Astrocyte of the cerebellum (primary cell): ENCODE data around the gene PDE4A.
A peak's percentile ranks its signal among the peaks of the same experiment; 100 is the strongest.

Experiments
- DNase-seq: peaks from one replicate; pipeline ENCODE4 v3.0.0-alpha.2; 2011; ENCODE audit warnings: low read depth
- H3K4me3 ChIP-seq: 2 replicates; pipeline ENCODE4 v1.5.1; 2011; ENCODE audit warnings: mild to moderate bottlenecking, low read depth, low read length, moderate library complexity
- in situ Hi-C: cut with HindIII; loops from 2 replicates; pipeline ENCODE4 v1.10.0; 2017; ENCODE audit warnings: low sequenced_read_pairs
- TF ChIP-seq, protein P1 (sequence below): IDR thresholded peaks from 2 replicates; pipeline ENCODE4 v1.5.1; 2012; ENCODE audit warnings: low read length, low read depth, moderate library complexity, mild to moderate bottlenecking; ENCODE audit errors: missing control alignments

Gene PDE4A

DNA sequence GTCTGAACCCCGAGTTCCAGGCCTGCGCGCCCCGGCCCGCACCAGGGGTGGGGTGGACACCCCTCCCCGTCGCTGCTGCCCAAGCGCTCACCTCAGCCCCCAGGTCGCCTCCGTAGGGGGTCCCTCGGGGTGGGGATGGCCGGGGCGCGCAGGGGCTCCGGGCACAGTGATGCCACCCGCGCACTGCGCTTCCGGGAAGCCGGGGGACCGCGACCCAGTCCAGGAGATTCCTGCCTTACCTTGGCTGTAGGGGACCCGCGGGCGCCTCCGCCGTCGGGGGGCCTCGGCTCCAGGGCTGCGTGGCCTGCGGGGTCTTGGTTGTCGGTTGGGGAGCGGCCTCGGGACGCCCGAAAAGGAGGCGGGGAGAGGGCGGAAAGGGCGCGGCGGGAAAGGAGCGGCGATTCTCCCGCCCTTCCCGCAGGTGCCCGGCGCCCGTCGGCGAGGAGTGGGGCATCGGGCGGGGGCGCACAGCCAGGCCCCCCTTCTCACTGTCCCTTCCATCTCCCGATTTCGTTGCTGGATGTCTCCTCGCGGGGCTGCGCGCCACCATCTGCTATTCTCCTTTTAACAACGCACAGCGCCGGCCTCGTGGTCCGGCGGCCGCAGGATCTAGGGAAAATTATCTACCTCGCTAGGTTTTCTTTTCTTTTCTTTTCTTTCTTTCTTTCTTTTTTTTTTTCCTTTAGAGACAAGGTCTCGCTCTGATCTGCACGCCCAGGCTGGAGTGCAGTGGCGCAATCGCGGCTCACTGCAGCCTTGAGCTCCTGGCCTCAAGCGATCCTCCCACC lies 82.9 kb downstream of the PDE4A start, which contains the start of gene KEAP1:
Gene KEAP1, minus strand, starts transcription at position 355 of the 788 bp plus-strand sequence. CDS start 3,323 bp downstream, outside the sequence.
- in situ Hi-C loops: no loop called here

DNA sequence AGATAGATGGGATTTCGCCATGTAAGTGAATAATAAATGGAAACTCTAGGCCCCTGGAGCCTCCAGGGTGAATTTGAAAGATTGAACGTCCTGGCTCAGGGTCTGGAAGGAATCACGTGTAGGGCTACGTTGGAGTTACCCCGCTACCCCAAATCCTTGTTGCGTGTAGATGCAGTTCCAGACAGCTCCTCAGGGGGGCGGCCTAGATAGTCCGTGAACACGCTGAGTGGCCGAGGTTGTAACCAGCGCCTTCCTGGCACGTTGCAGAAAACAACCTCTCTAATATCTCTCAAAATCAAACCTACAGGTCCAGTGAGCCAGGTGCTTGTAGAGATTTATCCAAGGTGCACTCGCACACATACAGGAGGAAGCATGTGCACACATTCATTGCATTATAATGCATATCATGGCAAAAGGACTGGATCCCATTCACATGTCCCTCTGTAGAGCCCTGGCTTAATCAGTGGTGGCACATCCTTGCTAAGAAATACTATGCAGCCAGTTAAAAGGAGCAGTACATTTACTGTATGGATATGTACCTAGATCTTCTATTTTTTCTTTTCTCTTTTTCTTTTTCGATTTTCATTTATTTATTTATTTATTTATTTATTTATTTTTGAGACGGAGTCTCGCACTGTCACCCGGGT lies 85.4 kb downstream of the PDE4A start:
- TF ChIP-seq, protein P1, sequence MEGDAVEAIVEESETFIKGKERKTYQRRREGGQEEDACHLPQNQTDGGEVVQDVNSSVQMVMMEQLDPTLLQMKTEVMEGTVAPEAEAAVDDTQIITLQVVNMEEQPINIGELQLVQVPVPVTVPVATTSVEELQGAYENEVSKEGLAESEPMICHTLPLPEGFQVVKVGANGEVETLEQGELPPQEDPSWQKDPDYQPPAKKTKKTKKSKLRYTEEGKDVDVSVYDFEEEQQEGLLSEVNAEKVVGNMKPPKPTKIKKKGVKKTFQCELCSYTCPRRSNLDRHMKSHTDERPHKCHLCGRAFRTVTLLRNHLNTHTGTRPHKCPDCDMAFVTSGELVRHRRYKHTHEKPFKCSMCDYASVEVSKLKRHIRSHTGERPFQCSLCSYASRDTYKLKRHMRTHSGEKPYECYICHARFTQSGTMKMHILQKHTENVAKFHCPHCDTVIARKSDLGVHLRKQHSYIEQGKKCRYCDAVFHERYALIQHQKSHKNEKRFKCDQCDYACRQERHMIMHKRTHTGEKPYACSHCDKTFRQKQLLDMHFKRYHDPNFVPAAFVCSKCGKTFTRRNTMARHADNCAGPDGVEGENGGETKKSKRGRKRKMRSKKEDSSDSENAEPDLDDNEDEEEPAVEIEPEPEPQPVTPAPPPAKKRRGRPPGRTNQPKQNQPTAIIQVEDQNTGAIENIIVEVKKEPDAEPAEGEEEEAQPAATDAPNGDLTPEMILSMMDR: peak; percentile 75
- DNase-seq: peak; percentile 8
- H3K4me3 ChIP-seq: no peak overlapping the region
- in situ Hi-C loops: no loop called here

More for the DNA sequence above, 82.9 kb downstream of the PDE4A start, which contains the start of gene KEAP1:
- TF ChIP-seq, protein P1: no peak
- H3K4me3 ChIP-seq: peak within 1 kb of the TSS; percentile 92
- no peak for DNase-seq

DNA sequence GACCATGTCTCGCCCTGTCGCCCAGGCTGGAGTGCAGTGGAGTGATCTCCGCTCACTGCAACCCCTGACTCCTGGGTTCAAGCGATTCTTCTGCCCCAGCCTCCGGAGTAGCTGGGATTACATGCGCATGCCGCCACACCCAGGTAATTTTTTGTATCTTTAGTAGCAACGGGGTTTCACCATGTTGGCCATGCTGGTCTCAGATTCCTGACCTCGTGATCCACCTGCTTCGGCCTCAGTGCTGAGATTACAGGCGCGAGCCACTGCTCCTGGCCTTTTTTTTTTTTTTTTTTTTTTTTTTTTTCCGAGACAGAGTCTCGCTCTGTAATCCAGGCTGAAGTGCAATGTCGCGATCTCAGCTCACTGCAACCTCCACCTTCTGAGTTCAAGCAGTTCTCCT lies 87.7 kb downstream of the PDE4A start:
- no peak overlapping the region for H3K4me3 ChIP-seq
- in situ Hi-C loops: no loop called here
- no peak for DNase-seq
- TF ChIP-seq, protein P1: no peak

DNA sequence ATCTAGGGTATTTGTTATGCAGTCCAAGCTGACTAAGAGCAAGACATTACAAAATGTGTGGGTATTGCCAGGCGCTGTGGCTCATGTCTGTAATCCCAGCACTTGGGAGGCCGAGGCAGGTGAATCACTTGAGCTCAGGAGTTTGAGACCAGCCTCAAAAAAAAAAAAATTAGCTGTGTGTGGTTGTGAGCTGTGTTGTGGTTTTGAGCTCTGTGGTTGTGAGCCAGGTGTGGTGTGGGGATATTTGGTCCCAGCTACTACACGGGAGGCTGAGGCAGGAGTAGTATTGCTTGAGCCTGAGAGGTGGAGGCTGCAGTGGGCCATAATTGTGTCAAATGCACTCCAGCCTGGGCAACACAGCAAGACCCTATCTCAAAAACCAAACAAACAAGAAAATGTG lies 88.4 kb downstream of the PDE4A start:
- DNase-seq: no peak
- no peak overlapping the region for H3K4me3 ChIP-seq
- TF ChIP-seq, protein P1: no peak
- in situ Hi-C loops: no loop called here

DNA sequence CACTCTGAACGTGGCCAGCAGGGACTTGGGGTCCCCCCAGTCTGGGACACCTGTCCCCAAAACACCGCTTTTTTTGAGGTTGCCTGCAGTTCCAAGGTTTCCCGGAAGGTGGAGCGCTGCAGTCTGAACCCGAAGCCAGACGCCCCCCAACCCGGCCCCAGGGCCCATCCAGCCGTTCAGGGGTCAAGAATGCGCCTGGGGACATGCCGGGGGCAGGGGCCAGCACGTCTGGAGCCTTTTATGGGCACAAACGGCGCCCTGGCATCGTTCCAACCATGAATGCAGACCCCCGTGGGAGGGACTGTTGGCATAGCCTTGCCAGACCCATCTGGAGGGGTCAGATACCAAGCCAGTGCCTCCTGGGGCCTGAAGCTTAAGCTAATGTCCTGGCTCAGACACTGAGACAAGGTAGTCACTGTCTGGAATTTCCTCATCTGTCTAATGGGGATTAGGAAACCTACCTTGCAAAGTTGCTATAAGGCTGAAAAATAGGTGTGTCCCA lies 90.0 kb downstream of the PDE4A start:
- in situ Hi-C loops: no loop called here
- DNase-seq: no peak
- TF ChIP-seq, protein P1: peak; percentile 76
- no peak overlapping the region for H3K4me3 ChIP-seq

DNA sequence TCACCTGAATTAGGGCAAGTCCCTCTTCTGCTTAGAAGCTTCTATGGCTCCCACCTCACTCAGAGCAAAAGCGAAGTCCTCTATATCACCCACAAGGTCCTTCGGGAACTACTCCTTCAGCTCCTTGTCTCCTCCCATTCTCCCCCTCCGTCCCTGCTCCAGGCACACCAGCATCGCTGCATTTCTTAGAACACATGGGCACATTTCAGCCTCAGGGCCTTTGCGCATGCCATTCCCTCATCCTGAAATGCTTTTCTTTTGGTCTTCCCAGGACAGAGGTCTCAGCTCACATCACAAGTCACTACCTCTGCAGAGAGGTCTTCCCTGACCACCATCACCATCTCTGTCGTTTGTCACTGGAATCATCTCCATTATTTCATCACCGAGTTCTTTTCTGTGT lies 92.9 kb downstream of the PDE4A start:
- no peak overlapping the region for H3K4me3 ChIP-seq
- in situ Hi-C loops: no loop called here
- TF ChIP-seq, protein P1: no peak
- DNase-seq: no peak
